ENCODE data around the gene CTNND2.

The CTNND2 gene
- 0.04 to 0.30 reads per million in 2 experiments for total RNA-seq

- DNase-seq (ENCODE audit: low read depth): no peak
These were observed at the start of gene CTNND2 for GRCh38 chr5:11904265-11904906. TSS of gene CTNND2 (minus strand) at chr5:11904446. CDS start at chr5:11903853, 593 bp downstream.

- DNase-seq (ENCODE audit: low read depth): no peak
These were observed 42.1 kb upstream of the CTNND2 start for GRCh38 chr5:11946317-11946716.

- no peak for DNase-seq (ENCODE audit: low read depth)
These were observed 37.3 kb upstream of the CTNND2 start for GRCh38 chr5:11941566-11941965.

GRCh38 chr5:11931638-11932037, 27.4 kb upstream of the CTNND2 start:
- DNase-seq (ENCODE audit: low read depth): no peak

- DNase-seq (ENCODE audit: low read depth): no peak
These were observed 24.7 kb upstream of the CTNND2 start for GRCh38 chr5:11928909-11929308.

GRCh38 chr5:11925701-11926100, 21.5 kb upstream of the CTNND2 start:
- DNase-seq (ENCODE audit: low read depth): no peak

- DNase-seq (ENCODE audit: low read depth): no peak
These were observed 18.1 kb upstream of the CTNND2 start for GRCh38 chr5:11922394-11922793.

GRCh38 chr5:11918463-11919045, 14.3 kb upstream of the CTNND2 start:
- DNase-seq (ENCODE audit: low read depth): no peak

GRCh38 chr5:11909471-11909870, 5.2 kb upstream of the CTNND2 start:
- DNase-seq (ENCODE audit: low read depth): no peak

- no peak for DNase-seq (ENCODE audit: low read depth)
These were observed 2.3 kb upstream of the CTNND2 start for GRCh38 chr5:11906497-11906896.

GRCh38 chr5:11905206-11905605, 960 bp upstream of the CTNND2 start:
- no peak for DNase-seq (ENCODE audit: low read depth)

- DNase-seq (ENCODE audit: low read depth): no peak
These were observed 507 bp downstream of the CTNND2 start for GRCh38 chr5:11903614-11904264.

- DNase-seq (ENCODE audit: low read depth): no peak
These were observed 1.1 kb downstream of the CTNND2 start for GRCh38 chr5:11903121-11903613.

- no peak for DNase-seq (ENCODE audit: low read depth)
These were observed 2.0 kb downstream of the CTNND2 start for GRCh38 chr5:11902201-11902619.

- no peak for DNase-seq (ENCODE audit: low read depth)
These were observed 5.5 kb downstream of the CTNND2 start for GRCh38 chr5:11898787-11899186.

GRCh38 chr5:11897781-11898180, 6.5 kb downstream of the CTNND2 start:
- no peak for DNase-seq (ENCODE audit: low read depth)

- DNase-seq (ENCODE audit: low read depth): no peak
These were observed 9.3 kb downstream of the CTNND2 start for GRCh38 chr5:11894992-11895391.

GRCh38 chr5:11892832-11893231, 11.4 kb downstream of the CTNND2 start:
- DNase-seq (ENCODE audit: low read depth): no peak

- DNase-seq (ENCODE audit: low read depth): no peak
These were observed 13.5 kb downstream of the CTNND2 start for GRCh38 chr5:11890777-11891176.

- no peak for DNase-seq (ENCODE audit: low read depth)
These were observed 16.0 kb downstream of the CTNND2 start for GRCh38 chr5:11888221-11888620.

GRCh38 chr5:11878814-11879213, 25.4 kb downstream of the CTNND2 start:
- no peak for DNase-seq (ENCODE audit: low read depth)

- DNase-seq (ENCODE audit: low read depth): no peak
These were observed 30.7 kb downstream of the CTNND2 start for GRCh38 chr5:11873587-11873986.

- DNase-seq (ENCODE audit: low read depth): no peak
These were observed 35.0 kb downstream of the CTNND2 start for GRCh38 chr5:11869203-11869602.
